BLaER1 (cell line): Measurements from ENCODE around the gene POU2F2.

Experiments
- H3K27ac ChIP-seq: shearing (Covaris generic); formaldehyde crosslinking; 2 replicates; pipeline ENCODE4 v1.8.1; 2022
- H3K27me3 ChIP-seq: shearing (Covaris generic); formaldehyde crosslinking; 2 replicates; pipeline ENCODE4 v1.8.1; 2022
- H3K36me3 ChIP-seq: shearing (Covaris generic); formaldehyde crosslinking; 2 replicates; pipeline ENCODE4 v1.8.1; 2022
- H3K4me1 ChIP-seq: shearing (Covaris generic); formaldehyde crosslinking; 2 replicates; pipeline ENCODE4 v1.8.1; 2022
- H3K4me2 ChIP-seq: shearing (Covaris generic); formaldehyde crosslinking; 2 replicates; pipeline ENCODE4 v1.8.1; 2022
- H3K4me3 ChIP-seq: shearing (Covaris generic); formaldehyde crosslinking; 2 replicates; pipeline ENCODE4 v1.8.1; 2022
- H3K9ac ChIP-seq: shearing (Covaris generic); formaldehyde crosslinking; 2 replicates; pipeline ENCODE4 v1.8.1; 2022
- H3K9me3 ChIP-seq: shearing (Covaris generic); formaldehyde crosslinking; 2 replicates; pipeline ENCODE4 v1.8.1; 2022
- H4K20me1 ChIP-seq: shearing (Covaris generic); formaldehyde crosslinking; 2 replicates; pipeline ENCODE4 v1.8.1; 2022
- Cebpa-rat ChIP-seq: shearing (Covaris generic); IDR thresholded peaks from 2 replicates; pipeline ENCODE4 v1.8.1; 2022

POU2F2 gene

GRCh38 chr19:42095142-42095813 is 37.0 kb downstream of the POU2F2 start:
- Histone ChIP-seq H3K36me3 (peaks cover 44% of the 10 kb centered on the region), H3K27ac (no peak overlapping the region), H3K4me3 (no peak overlapping the region), H3K4me2 (no peak overlapping the region), H3K27me3 (no peaks in the 10 kb centered on the region), H4K20me1 (no peaks in the 10 kb centered on the region), H3K4me1 (peaks cover 43% of the 10 kb centered on the region), H3K9ac (no peak overlapping the region), H3K9me3 (no peaks in the 10 kb centered on the region)
- TF ChIP-seq Cebpa-rat, result no peak

DNA sequence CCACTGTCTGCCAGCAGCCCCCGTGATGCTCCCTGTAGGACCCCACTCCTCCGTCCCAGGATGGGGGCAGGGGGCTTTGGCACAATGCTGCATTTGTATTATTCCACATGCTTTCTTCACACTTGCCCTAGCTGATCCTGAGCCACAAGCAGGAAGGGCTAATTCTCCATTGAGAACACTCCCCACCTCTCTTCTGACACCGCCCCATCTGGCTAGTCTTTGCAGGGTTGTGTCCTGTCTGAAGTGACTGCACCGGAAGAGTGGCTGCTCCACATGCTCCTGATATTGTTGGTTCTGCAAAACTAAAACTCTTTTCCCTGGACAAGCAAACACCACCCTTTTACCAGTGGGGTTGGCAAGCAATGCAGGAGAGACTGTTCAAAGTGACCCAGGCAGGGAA is 38.3 kb downstream of the POU2F2 start:
- peak overlapping the region; percentile 26; the same call in 1 of the 2 replicates for H3K9ac ChIP-seq
- peak overlapping the region; percentile 51 for H3K4me2 ChIP-seq
- TF ChIP-seq Cebpa-rat, result no peak
- no peak overlapping the region for H3K4me3 ChIP-seq
- peaks cover 56% of the 10 kb centered on the region for H3K4me1 ChIP-seq
- H4K20me1 ChIP-seq, result no peaks in the 10 kb centered on the region
- no peaks in the 10 kb centered on the region for H3K27me3 ChIP-seq
- H3K36me3 ChIP-seq, result peaks cover 36% of the 10 kb centered on the region
- peak overlapping the region; percentile 68 for H3K27ac ChIP-seq
- no peaks in the 10 kb centered on the region for H3K9me3 ChIP-seq

DNA sequence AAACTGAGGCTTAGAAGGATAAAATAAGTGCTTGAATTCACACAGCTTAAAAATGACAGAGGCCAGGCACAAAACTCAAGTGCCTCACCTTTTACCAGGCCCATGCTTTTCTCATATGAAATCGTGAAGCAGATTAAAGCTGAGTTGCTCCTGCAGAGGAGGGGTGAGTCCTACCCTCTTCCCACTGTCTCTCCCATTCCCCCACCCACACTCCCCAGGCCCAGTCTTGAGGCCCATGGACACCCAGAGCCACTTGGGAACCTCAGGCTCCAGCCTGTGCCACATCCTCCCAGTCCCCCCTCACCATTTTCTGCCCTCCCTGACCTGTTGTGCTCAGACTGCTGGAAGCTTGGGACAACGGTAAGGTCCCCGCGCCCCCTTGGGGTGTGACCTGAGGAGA is 38.7 kb downstream of the POU2F2 start:
- no peaks in the 10 kb centered on the region for H4K20me1 ChIP-seq
- peaks cover 33% of the 10 kb centered on the region for H3K36me3 ChIP-seq
- no peaks in the 10 kb centered on the region for H3K9me3 ChIP-seq
- peaks cover 60% of the 10 kb centered on the region for H3K4me1 ChIP-seq
- H3K4me2 ChIP-seq, result peak overlapping the region; percentile 51
- no peak overlapping the region for H3K4me3 ChIP-seq
- peak overlapping the region; percentile 26; the same call in 1 of the 2 replicates for H3K9ac ChIP-seq
- no peaks in the 10 kb centered on the region for H3K27me3 ChIP-seq
- H3K27ac ChIP-seq, result peak overlapping the region; percentile 68
- TF ChIP-seq Cebpa-rat, result no peak

GRCh38 chr19:42092350-42092749 is 39.9 kb downstream of the POU2F2 start:
- Histone ChIP-seq H3K27me3 (no peaks in the 10 kb centered on the region), H3K4me3 (peak overlapping the region; percentile 60; the same call in 1 of the 2 replicates), H3K27ac (peak overlapping the region; percentile 92), H3K4me1 (peaks cover 72% of the 10 kb centered on the region), H3K4me2 (peak overlapping the region; percentile 97), H3K9me3 (no peaks in the 10 kb centered on the region), H3K9ac (peak overlapping the region; percentile 76), H4K20me1 (no peaks in the 10 kb centered on the region), H3K36me3 (peaks cover 28% of the 10 kb centered on the region)
- TF ChIP-seq Cebpa-rat, result no peak

DNA sequence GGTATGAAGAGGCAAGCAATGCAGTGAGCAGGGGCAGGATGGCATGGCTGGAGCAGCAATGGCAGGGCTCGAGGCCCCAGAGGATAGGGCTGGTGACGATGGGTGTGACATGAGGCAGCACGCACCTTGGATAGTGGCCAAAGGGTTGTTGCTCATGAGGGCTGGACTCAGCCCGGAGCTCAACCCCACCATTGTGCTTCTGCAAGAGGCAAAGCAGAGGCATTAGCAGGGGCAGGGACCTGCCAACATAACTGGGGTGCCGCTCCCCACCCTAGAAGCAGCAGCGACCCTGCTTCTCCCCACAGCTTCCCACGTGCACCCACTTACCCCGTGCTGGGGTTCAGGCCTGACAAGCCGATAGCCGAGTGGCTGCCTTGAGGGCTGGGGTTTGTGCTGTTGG is 40.5 kb downstream of the POU2F2 start:
- no peak for TF ChIP-seq Cebpa-rat
- no peaks in the 10 kb centered on the region for H4K20me1 ChIP-seq

GRCh38 chr19:42091300-42091699 is 40.9 kb downstream of the POU2F2 start:
- H3K36me3 ChIP-seq, result peaks cover 20% of the 10 kb centered on the region
- H3K27ac ChIP-seq, result peak overlapping the region; percentile 92
- no peak for TF ChIP-seq Cebpa-rat
- peak overlapping the region; percentile 76 for H3K9ac ChIP-seq
- peaks cover 82% of the 10 kb centered on the region for H3K4me1 ChIP-seq
- H4K20me1 ChIP-seq, result no peaks in the 10 kb centered on the region
- no peaks in the 10 kb centered on the region for H3K27me3 ChIP-seq
- peak overlapping the region; percentile 97 for H3K4me2 ChIP-seq
- H3K9me3 ChIP-seq, result no peaks in the 10 kb centered on the region
- peak overlapping the region; percentile 60 for H3K4me3 ChIP-seq

More for the DNA sequence above, 40.5 kb downstream of the POU2F2 start:
- Histone ChIP-seq H3K36me3 (peaks cover 25% of the 10 kb centered on the region), H3K4me3 (peak overlapping the region; percentile 60), H3K9me3 (no peaks in the 10 kb centered on the region), H3K27me3 (no peaks in the 10 kb centered on the region), H3K4me2 (peak overlapping the region; percentile 97), H3K9ac (peak overlapping the region; percentile 76), H3K4me1 (peaks cover 78% of the 10 kb centered on the region), H3K27ac (peak overlapping the region; percentile 92)

- Histone ChIP-seq H3K4me2 (peak overlapping the region; percentile 97), H3K27me3 (no peaks in the 10 kb centered on the region), H4K20me1 (no peaks in the 10 kb centered on the region), H3K4me1 (peaks cover 88% of the 10 kb centered on the region), H3K9me3 (no peaks in the 10 kb centered on the region), H3K36me3 (peaks cover 17% of the 10 kb centered on the region), H3K4me3 (peak overlapping the region; percentile 60), H3K9ac (peak overlapping the region; percentile 76), H3K27ac (peak overlapping the region; percentile 92)
- TF ChIP-seq Cebpa-rat, result no peak
Observed at GRCh38 chr19:42090672-42091071, 41.6 kb downstream of the POU2F2 start.

DNA sequence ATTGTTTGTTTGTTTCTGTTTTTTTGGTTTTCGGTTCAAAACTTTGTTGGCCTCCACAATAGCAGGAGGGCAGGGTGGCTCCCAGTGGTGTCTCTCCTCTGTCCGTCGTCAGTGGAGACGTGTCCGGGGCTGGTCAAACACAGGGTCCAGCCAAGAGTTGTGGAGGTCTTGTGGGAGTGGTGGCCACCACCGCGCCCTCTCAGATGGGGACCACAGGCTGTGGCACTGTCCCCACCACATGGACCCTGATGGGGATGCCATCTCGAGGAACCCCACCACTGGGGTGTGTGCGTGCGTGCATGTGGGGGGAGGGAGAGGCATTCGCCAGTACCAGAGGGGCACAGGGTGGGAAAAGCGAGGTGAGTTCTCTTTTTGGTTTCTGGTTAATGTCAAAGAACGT is 42.5 kb downstream of the POU2F2 start:
- no peaks in the 10 kb centered on the region for H3K9me3 ChIP-seq
- peak overlapping the region; percentile 60; the same call in 1 of the 2 replicates for H3K4me3 ChIP-seq
- peak overlapping the region; percentile 92 for H3K27ac ChIP-seq
- peak overlapping the region; percentile 97 for H3K4me2 ChIP-seq
- H3K27me3 ChIP-seq, result no peaks in the 10 kb centered on the region
- H3K9ac ChIP-seq, result peak overlapping the region; percentile 76
- H3K36me3 ChIP-seq, result peaks cover 10% of the 10 kb centered on the region
- no peaks in the 10 kb centered on the region for H4K20me1 ChIP-seq
- no peak for TF ChIP-seq Cebpa-rat
- peaks cover 88% of the 10 kb centered on the region for H3K4me1 ChIP-seq

DNA sequence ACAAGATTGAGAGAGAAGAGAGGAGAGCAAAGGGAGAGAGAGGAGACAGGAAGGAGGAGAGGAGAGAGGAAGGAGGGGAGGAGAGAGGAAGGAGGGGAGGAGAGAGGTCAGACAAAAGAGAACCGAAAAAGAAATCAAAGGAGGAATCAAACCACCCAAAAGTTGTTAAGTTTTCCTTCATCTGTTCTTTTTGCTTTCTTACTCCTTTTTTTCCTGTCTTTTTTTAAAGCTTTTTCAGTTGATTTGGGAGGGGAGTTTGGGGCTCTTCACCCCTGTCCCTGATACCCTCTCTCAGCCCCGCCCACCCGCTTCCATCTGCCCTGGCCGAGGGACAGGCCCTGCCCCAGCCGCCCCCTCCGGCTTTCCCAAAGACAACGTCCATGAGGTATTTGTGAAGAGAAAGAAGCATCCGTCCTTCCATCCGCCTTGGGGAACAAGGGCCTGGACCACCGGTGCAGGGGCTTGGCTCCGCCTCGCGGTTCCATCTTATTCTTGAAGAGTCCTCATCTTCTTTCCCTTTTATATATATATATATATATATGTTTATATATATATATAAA is 43.0 kb downstream of the POU2F2 start:
- Histone ChIP-seq H3K4me2 (peak overlapping the region; percentile 97), H3K27ac (peak overlapping the region; percentile 92), H3K9me3 (no peaks in the 10 kb centered on the region), H3K36me3 (peaks cover 10% of the 10 kb centered on the region), H3K4me3 (peak overlapping the region; percentile 60), H4K20me1 (no peaks in the 10 kb centered on the region), H3K9ac (peak overlapping the region; percentile 75), H3K27me3 (no peaks in the 10 kb centered on the region), H3K4me1 (peaks cover 86% of the 10 kb centered on the region)
- TF ChIP-seq Cebpa-rat, result no peak

GRCh38 chr19:42088471-42089190 is 43.6 kb downstream of the POU2F2 start:
- Histone ChIP-seq H3K4me1 (peaks cover 79% of the 10 kb centered on the region), H3K27me3 (no peaks in the 10 kb centered on the region), H3K4me2 (peak overlapping the region; percentile 97), H3K9ac (peak overlapping the region; percentile 75), H3K36me3 (peaks cover 13% of the 10 kb centered on the region), H3K27ac (peak overlapping the region; percentile 92), H3K9me3 (no peaks in the 10 kb centered on the region), H4K20me1 (peaks cover 4% of the 10 kb centered on the region), H3K4me3 (peak overlapping the region; percentile 60)
- TF ChIP-seq Cebpa-rat, result no peak
